Measurements from ENCODE around the gene GNAQ.

DNA sequence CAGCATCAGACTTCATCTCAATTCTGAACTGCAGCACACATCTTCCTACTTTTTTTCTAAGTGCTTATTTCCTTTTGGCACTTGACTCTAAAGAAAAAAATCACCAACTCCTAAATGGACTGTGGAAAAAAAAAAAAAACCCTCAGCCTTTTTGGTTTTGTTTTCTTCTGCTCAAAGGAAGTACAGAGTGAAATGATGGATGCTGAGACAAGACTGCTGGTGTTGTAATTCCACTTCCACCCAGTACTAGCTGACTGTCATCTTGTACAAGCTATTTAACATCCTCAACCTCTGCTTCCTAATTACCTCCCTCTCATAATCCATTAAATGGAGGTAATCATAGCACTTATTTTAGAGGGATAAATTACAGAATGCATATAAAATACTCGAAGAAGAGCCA is 212.0 kb downstream of the GNAQ start:
- TF ChIP-seq, protein P1, sequence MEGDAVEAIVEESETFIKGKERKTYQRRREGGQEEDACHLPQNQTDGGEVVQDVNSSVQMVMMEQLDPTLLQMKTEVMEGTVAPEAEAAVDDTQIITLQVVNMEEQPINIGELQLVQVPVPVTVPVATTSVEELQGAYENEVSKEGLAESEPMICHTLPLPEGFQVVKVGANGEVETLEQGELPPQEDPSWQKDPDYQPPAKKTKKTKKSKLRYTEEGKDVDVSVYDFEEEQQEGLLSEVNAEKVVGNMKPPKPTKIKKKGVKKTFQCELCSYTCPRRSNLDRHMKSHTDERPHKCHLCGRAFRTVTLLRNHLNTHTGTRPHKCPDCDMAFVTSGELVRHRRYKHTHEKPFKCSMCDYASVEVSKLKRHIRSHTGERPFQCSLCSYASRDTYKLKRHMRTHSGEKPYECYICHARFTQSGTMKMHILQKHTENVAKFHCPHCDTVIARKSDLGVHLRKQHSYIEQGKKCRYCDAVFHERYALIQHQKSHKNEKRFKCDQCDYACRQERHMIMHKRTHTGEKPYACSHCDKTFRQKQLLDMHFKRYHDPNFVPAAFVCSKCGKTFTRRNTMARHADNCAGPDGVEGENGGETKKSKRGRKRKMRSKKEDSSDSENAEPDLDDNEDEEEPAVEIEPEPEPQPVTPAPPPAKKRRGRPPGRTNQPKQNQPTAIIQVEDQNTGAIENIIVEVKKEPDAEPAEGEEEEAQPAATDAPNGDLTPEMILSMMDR (IDR thresholded peaks at IDR 0.05; ENCODE audit: low read depth, low read length, poor library complexity, severe bottlenecking) = no peak
- no peak for TF ChIP-seq EZH2phosphoT487 (IDR thresholded peaks at IDR 0.05; ENCODE audit: borderline replicate concordance, low read length)

Data from DOHH2 (cell line).